Stomach (tissue), 9 donors: ENCODE data around the gene EIF3D. TPM values are rescaled to one million over a fixed set of nuclear protein-coding genes. Genes with fewer than 3 reads are reported as not detected.

Experiments
- DNase-seq, 2 donors: peaks; one replicate each; pipeline versions ENCODE4 v3.0.0 to v3.0.0-alpha.2; 2013 to 2019
- H3K27ac ChIP-seq, 5 donors: fragments of 200-600 bp in 4 of 5; sonication (generic) in 4 of 5; one replicate each; pipeline ENCODE4 v1.5.1; 2013 to 2019; ENCODE audit warnings: mild to moderate bottlenecking in 1 of 5, moderate library complexity in 1 of 5
- H3K27me3 ChIP-seq, 3 donors: fragments of 200-600 bp; sonication (generic); one replicate each; pipeline ENCODE4 v1.5.1; 2017 to 2019; ENCODE audit warnings: mixed run types in 1 of 3
- H3K36me3 ChIP-seq, 4 donors: fragments of 200-600 bp; sonication (generic); 1 replicate in 3 of 4; 2 replicates in 1 of 4; pipeline ENCODE4 v1.5.1; 2016 to 2019
- H3K4me1 ChIP-seq, 4 donors: fragments of 200-600 bp; sonication (generic); one replicate each; pipeline ENCODE4 v1.5.1; 2016 to 2019
- H3K4me3 ChIP-seq, 4 donors: fragments of 200-600 bp; sonication (generic) in 3 of 4; one replicate each; pipeline ENCODE4 v1.5.1; 2016 to 2019; ENCODE audit warnings: mild to moderate bottlenecking in 1 of 4
- H3K9me3 ChIP-seq, 4 donors: fragments of 200-600 bp; sonication (generic); one replicate each; pipeline ENCODE4 v1.5.1; 2016 to 2019
- CTCF ChIP-seq, 7 experiments: fragments of 450-650 bp in 4 of 7; fragments of 200-600 bp in 3 of 7; sonication (generic) in 3 of 7; IDR thresholded peaks; one replicate each; pipeline ENCODE4 v1.5.1; 2016 to 2019; ENCODE audit warnings: antibody characterized with exemption in 7 of 7, control low read depth in 2 of 7, mild to moderate bottlenecking in 1 of 7
- EP300 ChIP-seq: sonication (generic); formaldehyde crosslinking; IDR thresholded peaks from one replicate; pipeline ENCODE4 v1.6.1; 2017; ENCODE audit warnings: antibody characterized with exemption
- POLR2A ChIP-seq, 4 donors: fragments of 450-650 bp; IDR thresholded peaks; one replicate each; pipeline ENCODE4 v1.6.1; 2016; ENCODE audit warnings: antibody characterized with exemption in 4 of 4, control low read depth in 2 of 4, mild to moderate bottlenecking in 1 of 4, moderate library complexity in 1 of 4
- POLR2AphosphoS5 ChIP-seq, 3 donors: sonication (generic); formaldehyde crosslinking; IDR thresholded peaks; one replicate each; pipeline ENCODE4 v1.6.1; 2016; ENCODE audit warnings: antibody characterized with exemption in 3 of 3
- WGBS, 5 donors: extraction: QIAGEN DNeasy Blood & Tissue Kit in 3 of 5; methylation state at CpG; one replicate each; pipeline versions ENCODE4 v1.1.5 to v1.1.7; 2013 to 2018; 5-methylcytosine and 5-hydroxymethylcytosine counted together
- intact Hi-C: fragments of 100-400 bp; cut with DNase I; formaldehyde crosslinking; loops from one replicate; pipeline ENCODE4 v1.15.1; 2023; ENCODE audit warnings: low total_unique reads
- polyA plus RNA-seq, 3 donors: library from polyadenylated mRNA; stranded (reverse); fragments of 200-250 nt; gene quantifications; one replicate each; pipeline ENCODE4 v1.2.3, GENCODE V29; 2013
- total RNA-seq, 5 donors: library from RNA; depleted of rRNA; stranded (reverse); fragments of >200 nt; gene quantifications; one replicate each; pipeline versions ENCODE4 v1.1.0 to v1.2.3, GENCODE V29; 2014 to 2016
- donor health status: healthy with polysubstance abuse.
- donor health status: Bipolar disorder and iron deficiency.
- donor health status: healthy.

EIF3D gene
- total and polyA plus RNA-seq, 8 donors, result 80.4 to 242 (median 187) TPM

GRCh38 chr22:36550701-36551495 lies 21.9 kb upstream of the EIF3D start:
- peaks cover 0 to 88% (median 34%) of the 10 kb centered on the region in 3 donors for H3K27me3 ChIP-seq
- DNase-seq, result no peak
- H3K36me3 ChIP-seq, result no peaks in the 10 kb centered on the region
- H3K9me3 ChIP-seq, result no peaks in the 10 kb centered on the region
- H3K4me1 ChIP-seq, result peaks cover 0 to 10% (median 2%) of the 10 kb centered on the region in 4 donors
- intact Hi-C loops, result no loop called here
- no peak overlapping the region for H3K27ac ChIP-seq
- no peak overlapping the region for H3K4me3 ChIP-seq
- TF ChIP-seq POLR2AphosphoS5 (IDR thresholded peaks at IDR 0.05) (no peak), POLR2A (IDR thresholded peaks at IDR 0.05) (no peak), EP300 (no peak), CTCF (IDR thresholded peaks at IDR 0.05) (no peak)
- 48 to 54% (median 51%) methylated on average over 13 of the region's 13 CpGs for WGBS, 5 donors

- no peak for DNase-seq
- TF ChIP-seq CTCF (IDR thresholded peaks at IDR 0.05) (no peak), POLR2AphosphoS5 (IDR thresholded peaks at IDR 0.05) (no peak), POLR2A (IDR thresholded peaks at IDR 0.05) (no peak), EP300 (no peak)
- Histone ChIP-seq H3K9me3 (no peaks in the 10 kb centered on the region), H3K27ac (no peak overlapping the region), H3K27me3 (peaks cover 0 to 85% (median 37%) of the 10 kb centered on the region in 3 donors), H3K36me3 (no peaks in the 10 kb centered on the region), H3K4me3 (no peak overlapping the region), H3K4me1 (peaks cover 0 to 10% (median 3%) of the 10 kb centered on the region in 4 donors)
- 49 to 61% (median 54%) methylated on average over 4 to 5 of the region's 5 CpGs for WGBS, 5 donors
- intact Hi-C loops, result no loop called here
Measured at GRCh38 chr22:36549033-36549432, 20.1 kb upstream of the EIF3D start.

- H3K27me3 ChIP-seq, result peaks cover 0 to 81% (median 37%) of the 10 kb centered on the region in 3 donors
- H3K36me3 ChIP-seq, result no peaks in the 10 kb centered on the region
- no peak overlapping the region for H3K4me3 ChIP-seq
- peaks cover 0 to 10% (median 3%) of the 10 kb centered on the region in 4 donors for H3K4me1 ChIP-seq
- H3K9me3 ChIP-seq, result no peaks in the 10 kb centered on the region
- WGBS, 5 donors, result 34 to 48% (median 39%) methylated on average over 12 to 14 of the region's 14 CpGs
- H3K27ac ChIP-seq, result no peak overlapping the region
- no peak for TF ChIP-seq POLR2A (IDR thresholded peaks at IDR 0.05)
- TF ChIP-seq EP300, result no peak
- no peak for TF ChIP-seq POLR2AphosphoS5 (IDR thresholded peaks at IDR 0.05)
- TF ChIP-seq CTCF (IDR thresholded peaks at IDR 0.05), result no peak
- intact Hi-C loops, result no loop called here
- no peak for DNase-seq
Measured at GRCh38 chr22:36548606-36549005, 19.6 kb upstream of the EIF3D start.

- intact Hi-C loops, result no loop called here
- 32 to 43% (median 38%) methylated on average over 6 of the region's 6 CpGs for WGBS, 5 donors
Measured at GRCh38 chr22:36546932-36547331, 18.0 kb upstream of the EIF3D start.

More at GRCh38 chr22:36546932-36547331, 18.0 kb upstream of the EIF3D start:
- H3K27me3 ChIP-seq, result peaks cover 0 to 67% (median 31%) of the 10 kb centered on the region in 3 donors
- TF ChIP-seq POLR2A (IDR thresholded peaks at IDR 0.05) (no peak), POLR2AphosphoS5 (IDR thresholded peaks at IDR 0.05) (no peak), CTCF (IDR thresholded peaks at IDR 0.05) (no peak), EP300 (no peak)
- H3K9me3 ChIP-seq, result no peaks in the 10 kb centered on the region
- no peaks in the 10 kb centered on the region for H3K36me3 ChIP-seq
- H3K4me3 ChIP-seq, result no peak overlapping the region
- DNase-seq, result no peak
- H3K4me1 ChIP-seq, result peaks cover 0 to 10% (median 3%) of the 10 kb centered on the region in 4 donors
- no peak overlapping the region for H3K27ac ChIP-seq
